NB4 (cell line): Measurements from ENCODE around the gene KPTN.

Experiments
- DNase-seq: peaks from one replicate; pipeline ENCODE4 v3.0.0; 2010; ENCODE audit warnings: low read depth
- H3K4me3 ChIP-seq: one replicate; pipeline ENCODE4 v1.5.1; 2011; ENCODE audit warnings: mild to moderate bottlenecking, low read depth, low read length, moderate library complexity
- CTCF ChIP-seq: IDR thresholded peaks from one replicate; pipeline ENCODE4 v1.5.1; 2012; ENCODE audit warnings: low read depth, low read length
- MYC ChIP-seq: IDR thresholded peaks from 2 replicates; pipeline ENCODE4 v1.6.1; 2011; ENCODE audit warnings: low read depth, low read length
- POLR2A ChIP-seq: IDR thresholded peaks from 2 replicates; pipeline ENCODE4 v1.6.1; 2011; ENCODE audit warnings: mild to moderate bottlenecking; ENCODE audit not compliant: insufficient read length; ENCODE audit errors: extremely low read depth
- TF ChIP-seq, protein P1 (sequence below): IDR thresholded peaks from 2 replicates; pipeline ENCODE4 v1.6.1; 2011; ENCODE audit warnings: low read depth, low read length

KPTN gene

GRCh38 chr19:47521473-47522180, 37.6 kb upstream of the KPTN start:
- TF ChIP-seq POLR2A (no peak), MYC (no peak), CTCF (no peak)
- TF ChIP-seq, protein P1, sequence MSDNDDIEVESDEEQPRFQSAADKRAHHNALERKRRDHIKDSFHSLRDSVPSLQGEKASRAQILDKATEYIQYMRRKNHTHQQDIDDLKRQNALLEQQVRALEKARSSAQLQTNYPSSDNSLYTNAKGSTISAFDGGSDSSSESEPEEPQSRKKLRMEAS = no peak
- no peak overlapping the region for H3K4me3 ChIP-seq
- DNase-seq = no peak

DNA sequence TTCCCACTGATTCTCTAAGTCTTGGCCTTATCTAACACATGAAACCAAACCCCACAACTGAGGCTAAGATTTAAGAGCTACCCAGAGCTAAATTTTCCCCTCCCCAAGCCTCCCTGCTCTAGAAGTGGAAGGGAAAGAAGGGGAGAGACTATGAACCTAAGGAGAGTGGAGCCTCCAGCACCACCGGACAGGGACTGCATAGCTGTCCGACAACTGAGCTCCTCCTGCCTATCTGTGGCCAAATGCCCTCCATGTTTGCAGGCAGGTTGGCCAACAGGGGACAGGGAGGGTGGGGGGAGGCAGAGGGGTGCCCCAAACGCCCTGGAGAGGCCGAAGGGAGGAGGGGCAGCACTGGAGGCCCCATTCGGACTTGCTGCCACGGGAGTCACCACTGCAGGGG, 36.8 kb upstream of the KPTN start:
- DNase-seq = no peak
- TF ChIP-seq POLR2A = no peak
- TF ChIP-seq MYC = no peak
- TF ChIP-seq, protein P1 = no peak
- no peak for TF ChIP-seq CTCF
- no peak overlapping the region for H3K4me3 ChIP-seq

DNA sequence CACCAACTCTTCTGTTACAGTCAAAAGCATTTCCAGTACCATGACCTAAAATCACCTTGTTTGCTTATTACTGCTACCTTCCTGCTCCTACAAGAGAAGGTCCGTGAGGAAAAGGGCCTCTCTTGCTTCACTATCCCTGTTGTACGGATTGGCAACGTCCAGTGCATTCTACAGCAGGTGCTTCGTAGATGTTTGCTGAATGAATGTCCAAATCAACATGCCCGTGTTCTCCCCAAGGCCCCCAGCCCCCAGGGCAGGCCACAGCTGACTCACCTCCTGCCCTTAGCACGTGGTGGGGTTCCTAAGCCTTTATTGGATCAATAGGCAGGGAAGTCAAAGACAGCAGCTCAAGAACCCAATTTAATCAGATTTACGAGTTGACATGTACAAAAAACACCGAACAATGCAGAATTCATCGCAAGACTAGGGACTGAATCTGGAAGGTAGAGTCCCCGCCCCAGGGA, 36.4 kb upstream of the KPTN start:
- DNase-seq = peak; percentile 58
- no peak for TF ChIP-seq CTCF
- TF ChIP-seq POLR2A = no peak
- TF ChIP-seq, protein P1 = peak; percentile 86
- TF ChIP-seq MYC = no peak; the same call in 1 of the 2 replicates
- no peak overlapping the region for H3K4me3 ChIP-seq

DNA sequence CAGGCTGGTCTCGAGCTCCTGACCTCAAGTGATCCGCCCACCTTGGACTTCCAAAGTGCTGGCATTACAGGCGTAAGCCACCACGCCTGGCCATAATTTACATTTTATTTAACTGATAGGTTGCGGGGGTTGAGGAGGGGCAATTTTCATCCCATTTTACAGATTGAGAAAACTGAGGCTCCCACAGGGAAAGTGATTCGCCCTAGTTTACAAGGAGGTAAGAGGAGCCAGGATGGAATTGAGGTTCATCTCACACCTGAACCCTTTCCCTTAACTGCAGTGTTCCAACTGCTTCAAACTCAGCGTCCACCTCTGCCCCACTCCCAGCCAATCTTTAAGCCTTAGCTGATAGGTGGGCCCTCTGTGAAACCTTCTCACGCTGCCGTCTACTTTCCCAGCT, 34.8 kb upstream of the KPTN start:
- TF ChIP-seq MYC (no peak), CTCF (no peak), POLR2A (no peak)
- TF ChIP-seq, protein P1 = no peak
- DNase-seq = no peak
- no peak overlapping the region for H3K4me3 ChIP-seq

DNA sequence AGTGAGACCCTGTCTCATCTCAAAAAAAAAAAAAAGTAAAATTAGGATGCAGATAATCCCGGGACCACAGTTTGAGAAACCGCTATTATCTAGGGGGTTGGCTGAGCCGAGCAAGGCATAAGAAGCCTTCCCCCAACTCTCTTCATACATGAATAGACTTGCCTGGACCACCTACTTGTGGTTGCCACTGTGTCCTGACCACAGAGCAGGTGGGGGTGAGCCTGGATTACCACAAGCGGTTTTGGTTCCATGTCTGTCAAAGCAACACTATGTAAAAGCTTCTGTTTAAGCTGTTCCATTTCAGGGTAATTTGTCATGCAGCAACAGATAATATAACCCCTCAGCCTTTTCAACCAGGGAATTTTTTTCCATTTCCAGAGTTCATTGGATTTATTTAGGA, 34.1 kb upstream of the KPTN start:
- H3K4me3 ChIP-seq = no peak overlapping the region
- DNase-seq = peak; percentile 89
- TF ChIP-seq POLR2A (no peak), CTCF (no peak)
- TF ChIP-seq, protein P1 = no peak
